Activated T-cell treated with anti-CD3 and anti-CD28 coated beads for 4 hours (primary cell): ENCODE data around the gene GLIPR1.

ENCODE experiments used
- DNase-seq: peaks from one replicate; pipeline ENCODE4 v3.0.0-alpha.2; 2020

GLIPR1 gene

GRCh38 chr12:75525263-75525662, 44.7 kb downstream of the GLIPR1 start:
- DNase-seq, result no peak

GRCh38 chr12:75526655-75527511, 46.3 kb downstream of the GLIPR1 start:
- no peak for DNase-seq

DNA sequence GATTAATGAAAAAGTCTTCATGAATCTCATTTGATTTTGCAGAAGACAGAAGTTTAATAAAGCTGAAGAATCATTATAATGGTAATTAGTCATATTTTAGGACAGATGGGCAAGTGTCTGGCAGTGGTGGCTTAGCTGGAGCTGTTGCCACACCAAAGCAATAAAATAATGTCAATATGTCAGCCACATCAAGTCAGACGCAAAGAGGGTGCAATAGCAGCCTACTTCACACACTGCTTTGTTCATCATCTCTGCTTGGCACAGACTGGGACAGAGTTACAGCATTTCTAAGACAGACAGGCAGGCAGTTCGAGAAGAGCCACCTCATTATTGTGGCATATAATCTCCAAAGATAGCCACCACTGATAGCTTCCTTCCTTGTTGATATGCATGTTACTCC, 47.7 kb downstream of the GLIPR1 start:
- no peak for DNase-seq

- DNase-seq, result no peak
These were observed 48.1 kb downstream of the GLIPR1 start for GRCh38 chr12:75528692-75529091.

DNA sequence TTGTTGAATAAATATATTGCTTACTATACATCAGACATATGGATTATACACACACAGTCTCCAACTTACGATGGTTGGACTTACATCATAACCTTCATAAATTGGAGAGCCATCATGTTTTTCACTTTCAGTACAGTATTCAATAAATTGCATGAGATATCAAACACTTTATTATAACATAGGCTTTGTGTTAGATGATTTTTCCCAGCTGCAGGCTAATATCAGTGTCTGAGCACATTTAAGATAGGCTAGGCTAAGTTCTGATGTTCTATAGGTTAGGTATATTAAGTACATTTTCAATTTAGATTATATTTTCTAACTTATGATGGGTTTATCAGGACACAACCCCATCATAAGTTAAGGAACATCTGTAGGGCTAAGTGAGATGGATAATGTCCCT, 48.8 kb downstream of the GLIPR1 start:
- DNase-seq, result no peak

DNA sequence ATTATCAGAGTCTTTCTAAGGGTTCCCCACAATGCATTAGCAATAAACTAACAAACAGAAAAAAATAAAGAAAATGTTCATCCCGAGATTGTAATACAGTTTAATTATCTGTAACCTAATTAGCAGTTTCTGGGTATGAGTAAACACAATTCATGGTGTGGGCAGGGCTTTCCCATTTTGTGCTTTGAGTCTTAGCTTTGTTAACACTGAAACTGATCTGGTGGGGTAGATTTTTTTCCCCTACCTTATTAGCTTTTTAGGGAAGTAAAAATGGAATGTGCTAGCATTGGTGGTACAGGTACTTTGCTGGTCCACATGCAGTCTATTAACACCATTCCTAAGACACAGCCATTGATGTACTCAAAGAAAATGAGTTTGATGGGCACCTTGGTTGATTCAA, 49.3 kb downstream of the GLIPR1 start:
- DNase-seq, result no peak

- DNase-seq, result no peak
These were observed 52.7 kb downstream of the GLIPR1 start for GRCh38 chr12:75533239-75533638.

- DNase-seq, result no peak
These were observed 59.3 kb downstream of the GLIPR1 start for GRCh38 chr12:75539889-75540288.

GRCh38 chr12:75542942-75543341, 62.4 kb downstream of the GLIPR1 start:
- no peak for DNase-seq

DNA sequence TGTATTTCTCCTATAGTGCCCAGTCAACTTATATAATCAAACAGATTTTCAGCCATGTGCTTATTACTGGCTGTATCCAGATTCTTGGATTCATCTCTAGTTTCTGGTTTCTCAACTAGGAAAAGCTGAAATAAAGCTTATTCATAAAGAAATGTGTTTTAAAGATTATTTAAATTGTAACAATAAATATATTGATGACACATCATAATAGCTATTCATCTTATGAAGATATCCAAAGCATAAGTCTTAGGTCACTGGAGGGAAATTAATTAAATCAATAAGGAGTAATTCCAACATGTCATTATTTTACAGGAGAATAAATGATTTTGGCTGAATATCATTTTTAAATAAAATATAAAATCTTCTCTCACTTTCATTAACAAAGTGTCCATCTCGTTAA, 63.0 kb downstream of the GLIPR1 start:
- no peak for DNase-seq

DNA sequence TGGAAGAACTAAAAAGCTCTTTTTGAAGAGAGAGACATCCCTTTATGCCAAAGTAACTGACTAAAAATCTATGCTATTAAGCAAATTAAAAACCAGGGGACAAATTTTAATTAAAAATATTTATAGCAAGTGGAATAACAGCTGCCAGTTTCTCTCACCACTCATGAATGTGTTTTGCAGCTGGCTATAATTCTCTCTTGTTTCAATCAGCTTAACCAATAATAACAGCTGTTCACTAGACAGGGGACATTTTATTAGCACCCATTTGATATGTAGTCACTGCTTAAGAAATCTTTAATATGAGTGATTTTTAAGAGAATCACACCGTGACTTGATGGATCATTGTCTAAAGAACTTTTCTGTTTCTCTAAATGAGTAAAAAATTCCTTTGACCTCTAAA, 65.1 kb downstream of the GLIPR1 start:
- no peak for DNase-seq

DNA sequence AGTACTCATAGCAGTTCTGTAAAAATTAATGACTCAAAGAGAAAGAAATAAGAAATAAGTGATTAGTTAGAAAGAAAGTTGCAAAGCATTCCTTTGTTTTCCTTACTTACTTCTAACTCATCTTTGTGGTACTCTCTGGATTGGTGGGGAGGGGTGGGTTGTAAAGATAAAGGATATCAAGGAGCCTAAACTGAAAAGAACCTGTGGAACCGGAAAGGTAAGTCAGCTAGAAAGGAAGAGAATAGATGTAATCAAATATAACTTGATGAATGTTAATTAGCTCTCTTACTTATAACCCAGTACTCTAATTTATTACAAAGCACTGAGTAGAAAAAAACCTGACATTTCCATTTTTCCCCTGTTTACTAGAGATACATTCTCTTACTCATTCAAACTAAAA, 68.3 kb downstream of the GLIPR1 start:
- no peak for DNase-seq

GRCh38 chr12:75549989-75550388, 69.4 kb downstream of the GLIPR1 start:
- no peak for DNase-seq

DNA sequence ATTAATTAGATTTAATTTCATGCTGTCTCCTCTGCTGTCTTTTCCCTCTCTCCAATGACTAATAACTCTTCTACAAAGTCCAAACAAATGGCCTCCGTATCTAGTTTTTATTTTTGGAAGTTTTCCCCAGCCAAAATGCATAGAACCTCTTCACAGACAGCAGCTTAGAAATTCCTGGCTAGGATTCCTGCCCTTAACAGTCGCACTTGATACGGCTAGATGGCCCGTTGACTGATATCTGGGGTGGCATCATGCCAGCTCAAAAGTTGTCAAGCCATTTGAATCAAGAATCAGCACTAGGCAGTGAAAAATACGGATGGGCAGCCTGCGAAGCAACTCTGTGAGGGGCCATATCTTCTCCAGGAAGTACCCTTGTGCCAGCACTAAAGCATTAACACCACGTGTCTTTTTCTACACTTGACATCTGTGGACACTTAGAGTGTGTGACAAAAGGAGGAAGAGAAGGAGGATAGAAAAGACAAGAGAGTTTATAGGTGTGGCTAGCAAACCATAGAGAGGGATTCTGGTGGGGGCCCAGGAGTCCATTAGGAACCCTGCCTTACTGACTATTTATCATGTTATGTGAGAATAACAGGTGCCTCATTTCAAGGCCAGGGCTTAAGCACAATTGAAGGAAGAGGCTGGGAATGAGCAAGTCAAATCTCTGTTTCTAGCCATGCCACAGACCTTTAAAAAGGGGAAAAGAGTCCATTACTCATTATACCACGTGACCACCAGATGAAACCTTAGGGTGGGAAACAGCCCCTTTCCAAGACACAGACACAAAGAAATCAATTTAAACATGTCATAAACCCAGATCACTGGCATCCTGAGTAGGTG, 70.1 kb downstream of the GLIPR1 start:
- DNase-seq, result no peak

DNA sequence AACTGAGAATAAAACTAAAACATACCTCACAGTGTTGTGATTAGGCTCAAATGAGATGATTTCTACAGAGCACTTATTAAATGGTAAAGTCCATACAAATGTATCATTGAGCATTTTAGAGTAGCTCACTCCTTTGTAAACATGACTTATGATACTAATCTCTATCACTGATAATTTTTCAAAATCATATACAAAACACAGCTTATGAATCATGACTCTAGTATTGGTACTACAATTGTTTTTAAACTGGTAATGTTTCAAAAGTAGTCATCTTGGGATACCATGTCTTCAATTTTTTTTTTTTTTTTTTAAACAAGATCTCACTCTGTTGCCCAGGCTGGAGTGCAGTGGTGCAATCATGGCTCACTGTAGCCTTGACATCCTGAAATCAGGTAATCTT, 70.9 kb downstream of the GLIPR1 start:
- DNase-seq, result no peak

DNA sequence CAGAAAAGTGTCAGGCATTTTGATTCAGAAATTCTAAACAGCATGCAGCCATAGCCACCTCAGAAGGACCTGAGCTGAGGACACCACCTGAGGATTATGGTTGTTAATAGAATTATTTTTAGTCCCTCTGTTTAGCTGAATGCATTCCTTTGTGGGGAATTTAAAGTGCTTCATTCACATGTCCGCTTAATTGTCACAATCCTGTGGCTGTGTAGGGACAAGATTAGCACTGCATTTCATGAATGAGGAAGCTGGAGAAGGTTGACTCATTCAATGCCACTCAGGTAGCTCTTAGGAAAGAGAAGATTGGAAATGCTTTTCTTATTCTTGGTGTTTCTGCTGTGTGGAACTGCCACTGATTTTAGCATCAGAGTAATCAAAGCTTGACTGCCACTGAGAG, 72.8 kb downstream of the GLIPR1 start:
- no peak for DNase-seq
